Activated CD8-positive, alpha-beta memory T cell treated with anti-CD3 and anti-CD28 coated beads, Interleukin-2, amount 50 U/mL, for 1 hour (primary cell): ENCODE measurements around the gene NLRC5.

Source experiments
- DNase-seq: peaks from one replicate; pipeline ENCODE4 v3.0.0-alpha.2; 2020; ENCODE audit errors: extremely low read depth

NLRC5 gene

GRCh38 chr16:57025941-57026777 lies 36.8 kb downstream of the NLRC5 start:
- no peak for DNase-seq

GRCh38 chr16:57026778-57027062 lies 37.4 kb downstream of the NLRC5 start:
- DNase-seq, result no peak

- no peak for DNase-seq
These were observed 37.7 kb downstream of the NLRC5 start for GRCh38 chr16:57027067-57027466.

GRCh38 chr16:57028086-57028485 lies 38.7 kb downstream of the NLRC5 start:
- DNase-seq, result no peak

- no peak for DNase-seq
These were observed 40.1 kb downstream of the NLRC5 start for GRCh38 chr16:57029161-57030160.

GRCh38 chr16:57030346-57030902 lies 41.1 kb downstream of the NLRC5 start:
- DNase-seq, result no peak

- DNase-seq, result no peak
These were observed 41.8 kb downstream of the NLRC5 start for GRCh38 chr16:57031156-57031555.

- DNase-seq, result no peak
These were observed 43.0 kb downstream of the NLRC5 start for GRCh38 chr16:57032346-57032745.

GRCh38 chr16:57032931-57033330 lies 43.6 kb downstream of the NLRC5 start:
- DNase-seq, result no peak

GRCh38 chr16:57036315-57036714 lies 47.0 kb downstream of the NLRC5 start:
- no peak for DNase-seq

GRCh38 chr16:57036945-57037344 lies 47.6 kb downstream of the NLRC5 start:
- DNase-seq, result no peak

GRCh38 chr16:57038166-57038565 lies 48.8 kb downstream of the NLRC5 start:
- no peak for DNase-seq

- DNase-seq, result no peak
These were observed 49.9 kb downstream of the NLRC5 start for GRCh38 chr16:57039148-57039812.

GRCh38 chr16:57041182-57042156 lies 52.1 kb downstream of the NLRC5 start:
- peak; percentile 85 for DNase-seq

GRCh38 chr16:57042157-57043111 lies 53.1 kb downstream of the NLRC5 start:
- peak; percentile 63 for DNase-seq

- no peak for DNase-seq
These were observed 53.9 kb downstream of the NLRC5 start for GRCh38 chr16:57043248-57043647.

GRCh38 chr16:57044931-57045693 lies 55.8 kb downstream of the NLRC5 start:
- DNase-seq, result no peak

- DNase-seq, result no peak
These were observed 56.5 kb downstream of the NLRC5 start for GRCh38 chr16:57045694-57046381.
